GM18907 (cell line): ENCODE results near the gene GNAO1.
"Not testable (repeated sequence)": the region's sequence is repeated elsewhere in the genome, so short reads cannot be mapped to it uniquely, and the experiment has no call there.

ENCODE experiments used
- ATAC-seq: cut with Tn5 transposase; IDR thresholded peaks from one replicate; pipeline ENCODE4 v1.9.1; 2021; ENCODE audit warnings: mild to moderate bottlenecking, moderate library complexity; ENCODE audit not compliant: unreplicated experiment

The GNAO1 gene

DNA sequence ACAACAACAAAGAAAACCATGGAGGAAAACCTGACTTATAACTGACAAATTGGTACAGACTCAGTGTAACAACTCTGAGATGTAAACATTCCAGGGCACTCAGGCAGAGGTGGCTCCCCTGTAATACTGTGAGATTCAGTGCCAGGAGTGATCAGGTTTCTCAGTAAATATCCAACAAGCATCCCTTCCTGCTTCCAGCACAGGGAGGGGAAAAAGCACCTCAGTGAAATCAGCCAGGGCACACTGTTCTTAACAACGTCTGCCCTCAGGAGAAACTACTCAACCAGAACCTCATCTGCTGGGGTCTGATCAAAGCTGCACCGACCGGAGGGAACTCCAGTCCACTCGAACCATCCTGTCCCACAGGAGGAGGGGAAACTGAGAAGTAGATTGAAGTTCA, 181.7 kb downstream of the GNAO1 start:
- ATAC-seq: no peak

DNA sequence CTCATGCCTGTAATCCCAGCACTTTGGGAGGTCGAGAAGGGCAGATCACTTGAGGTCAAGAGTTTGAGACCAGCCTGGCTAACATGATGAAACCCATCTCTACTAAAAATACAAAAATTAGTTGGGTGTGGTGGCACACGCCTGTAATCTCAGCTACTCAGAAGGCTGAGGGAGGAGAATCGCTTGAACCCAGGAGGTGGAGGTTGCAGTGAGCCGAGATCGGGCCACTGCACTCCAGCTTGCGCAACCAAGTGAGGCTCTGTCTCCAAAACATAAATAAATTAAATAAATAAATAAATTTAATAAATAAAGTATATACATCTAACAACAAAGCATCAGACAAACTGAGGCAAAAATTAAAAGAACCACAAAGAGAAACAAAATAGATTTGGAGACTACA, 184.5 kb downstream of the GNAO1 start:
- not testable (repeated sequence) for ATAC-seq

DNA sequence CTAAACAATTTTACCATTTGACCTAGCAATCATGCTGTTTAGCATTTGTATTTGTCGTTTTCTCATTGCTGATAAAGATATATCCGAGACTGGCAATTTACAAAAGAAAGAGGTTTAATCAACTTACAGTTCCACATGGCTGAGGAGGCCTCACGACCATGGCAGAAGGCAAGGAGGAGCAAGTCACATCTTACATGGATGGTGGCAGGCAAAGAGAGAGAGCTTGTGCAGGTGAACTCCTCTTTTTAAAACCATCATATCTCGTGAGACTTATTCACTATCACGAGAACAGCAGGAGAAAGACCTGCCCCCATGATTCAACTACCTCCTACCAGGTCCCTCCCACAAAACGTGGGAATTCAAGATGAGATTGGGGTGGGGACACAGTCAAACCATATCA, 187.8 kb downstream of the GNAO1 start:
- ATAC-seq: not testable (repeated sequence)

DNA sequence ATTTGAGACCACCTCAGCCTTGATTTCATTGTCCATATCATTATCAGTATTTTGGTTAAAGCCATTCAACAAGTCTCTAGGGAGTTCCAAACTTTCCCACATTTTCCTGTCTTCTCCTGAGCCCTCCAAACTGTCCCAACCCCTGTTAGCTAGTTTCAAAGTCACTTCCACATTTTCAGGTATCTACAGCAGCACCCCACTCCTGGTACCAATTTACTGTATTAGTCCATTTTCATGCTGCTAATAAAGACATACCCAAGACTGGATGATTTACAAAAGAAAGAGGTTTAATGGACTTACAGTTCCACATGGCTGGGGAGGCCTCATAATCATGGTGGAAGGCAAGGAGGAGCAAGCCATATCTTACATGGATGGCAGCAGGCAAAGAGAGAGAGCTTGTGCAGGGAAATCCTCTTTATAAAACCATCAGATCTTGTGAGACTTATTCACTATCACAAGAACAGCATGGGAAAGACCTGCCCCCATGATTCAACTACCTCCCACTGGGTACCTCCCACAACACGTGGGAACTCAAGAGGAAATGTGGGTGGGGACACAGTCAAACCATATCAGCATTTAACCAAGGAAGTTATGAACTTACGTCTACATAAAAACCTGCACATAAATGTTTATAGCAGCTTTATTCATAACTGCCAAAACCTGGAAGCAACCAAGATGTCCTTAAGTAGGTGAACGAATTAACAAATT, 189.6 kb downstream of the GNAO1 start:
- ATAC-seq: not testable (repeated sequence)

DNA sequence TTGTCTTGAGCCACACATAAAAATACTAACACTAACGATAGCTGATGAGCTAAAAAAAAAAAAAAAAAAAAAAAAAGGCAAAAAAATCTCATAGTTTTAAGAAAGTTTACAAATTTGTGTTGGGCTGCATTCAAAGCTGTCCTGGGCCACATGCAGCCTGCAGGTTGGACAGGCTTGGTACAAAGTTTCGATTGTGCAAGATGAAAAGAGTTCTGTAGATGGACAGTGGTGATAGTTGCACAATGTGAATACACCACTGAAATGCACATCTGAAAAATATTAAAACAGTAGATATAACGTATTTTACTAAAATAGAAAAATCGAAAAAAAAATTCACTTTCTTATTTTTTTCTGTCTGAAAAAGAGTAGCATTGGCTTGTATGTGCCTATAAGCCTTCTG, 191.2 kb downstream of the GNAO1 start:
- no peak for ATAC-seq

DNA sequence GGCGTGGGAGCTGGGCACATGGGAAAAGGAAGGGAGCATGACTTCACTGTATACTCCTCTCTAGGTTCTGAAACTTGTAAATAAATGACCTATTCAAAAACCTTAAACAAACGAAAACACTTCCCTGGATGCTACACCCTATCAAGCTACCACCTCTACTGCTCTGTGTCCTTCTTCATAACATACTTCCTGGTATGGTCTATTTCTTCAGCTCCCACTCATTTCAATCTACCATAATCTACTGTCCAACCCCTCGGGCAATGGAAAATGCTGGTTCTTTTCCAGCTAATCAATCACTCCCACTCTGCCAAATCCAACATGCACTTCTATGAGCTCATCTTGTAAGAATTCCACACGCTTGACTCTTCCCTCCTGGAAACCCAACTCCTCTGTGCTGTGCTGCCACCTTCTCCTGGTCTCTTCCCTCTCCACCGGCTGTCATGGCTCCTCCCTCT, 191.6 kb downstream of the GNAO1 start:
- ATAC-seq: no peak

DNA sequence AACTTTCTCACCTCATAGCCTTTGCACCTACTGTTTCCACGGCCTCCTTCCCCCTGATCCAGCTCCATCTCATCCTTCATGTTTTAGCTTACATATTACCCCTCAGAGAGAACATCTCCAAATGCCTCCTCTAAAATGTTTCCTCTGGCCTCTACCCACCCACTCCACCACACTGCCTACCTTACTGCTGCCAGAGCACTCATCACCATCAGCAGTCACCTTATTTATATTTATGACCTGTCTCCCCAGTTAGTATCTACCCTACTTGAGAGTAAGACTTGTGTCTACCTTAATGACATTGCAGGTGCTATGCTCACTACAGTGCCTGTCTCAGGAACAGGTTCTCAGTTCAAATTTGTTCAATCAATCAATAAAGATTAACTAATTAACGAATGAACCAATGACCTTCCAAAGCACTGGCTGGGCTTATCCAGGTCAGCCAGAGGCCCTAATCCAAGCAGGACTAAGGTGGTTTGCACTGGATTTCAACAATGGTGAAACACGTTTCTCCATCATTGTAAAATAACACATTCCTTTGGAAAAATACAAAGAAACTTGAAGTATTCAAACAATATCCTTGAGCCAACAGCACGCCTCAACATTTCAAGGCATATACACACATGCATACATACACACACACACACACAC, 192.9 kb downstream of the GNAO1 start:
- ATAC-seq: no peak

DNA sequence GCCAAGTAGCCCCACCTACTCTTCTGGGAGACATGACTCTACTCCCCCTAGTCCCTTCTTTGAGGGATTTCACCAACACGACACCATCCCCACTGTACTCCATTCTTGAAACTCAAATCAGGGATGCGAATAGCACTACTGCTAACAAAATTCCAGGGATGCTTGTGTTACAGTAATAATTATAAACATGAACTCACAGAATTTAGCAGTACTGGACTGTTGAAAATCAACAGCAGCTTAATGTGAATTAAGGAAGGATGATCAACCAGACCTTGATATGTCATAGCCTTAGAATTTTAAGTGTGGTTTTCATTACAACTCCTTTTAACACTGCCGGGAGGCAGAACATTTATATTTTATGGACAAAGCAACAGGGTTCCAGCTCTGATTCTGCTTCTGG, 196.1 kb downstream of the GNAO1 start:
- ATAC-seq: no peak

DNA sequence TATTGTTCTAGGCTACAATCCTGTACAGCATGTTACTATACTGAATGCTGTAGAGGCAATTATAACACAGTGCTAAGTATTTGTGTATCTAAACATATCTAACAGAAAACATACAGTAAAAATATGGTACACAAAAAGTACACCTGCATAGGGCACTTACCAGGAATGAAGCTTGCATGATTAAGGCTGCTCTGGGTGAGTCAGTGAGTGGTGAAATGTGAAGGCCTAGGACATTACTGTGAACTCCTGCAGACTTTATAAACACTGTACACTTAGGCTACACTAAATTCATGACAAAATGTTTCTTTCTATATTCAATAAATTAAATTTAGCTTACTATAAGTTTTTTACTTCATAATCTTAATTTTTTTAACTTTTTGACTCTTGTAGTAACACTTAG, 196.9 kb downstream of the GNAO1 start:
- no peak for ATAC-seq

DNA sequence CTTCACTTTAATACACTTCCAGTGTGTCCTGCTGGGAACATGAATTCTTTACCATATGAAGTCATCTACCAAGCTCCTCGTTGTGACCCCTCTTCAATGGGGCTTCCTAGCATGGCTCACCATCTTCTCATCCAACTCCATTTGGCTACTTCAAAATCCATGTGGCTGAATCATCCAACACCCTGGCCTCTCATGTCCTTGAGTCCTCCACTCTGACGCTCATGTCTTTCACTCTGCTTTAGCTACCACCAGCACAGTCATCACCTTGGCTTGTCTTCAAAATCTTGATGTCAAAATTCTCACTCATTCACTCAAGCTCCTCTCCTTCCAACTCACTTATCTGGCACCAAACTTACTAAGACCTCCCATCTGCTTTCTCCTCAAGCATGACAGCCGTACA, 198.3 kb downstream of the GNAO1 start:
- ATAC-seq: no peak

DNA sequence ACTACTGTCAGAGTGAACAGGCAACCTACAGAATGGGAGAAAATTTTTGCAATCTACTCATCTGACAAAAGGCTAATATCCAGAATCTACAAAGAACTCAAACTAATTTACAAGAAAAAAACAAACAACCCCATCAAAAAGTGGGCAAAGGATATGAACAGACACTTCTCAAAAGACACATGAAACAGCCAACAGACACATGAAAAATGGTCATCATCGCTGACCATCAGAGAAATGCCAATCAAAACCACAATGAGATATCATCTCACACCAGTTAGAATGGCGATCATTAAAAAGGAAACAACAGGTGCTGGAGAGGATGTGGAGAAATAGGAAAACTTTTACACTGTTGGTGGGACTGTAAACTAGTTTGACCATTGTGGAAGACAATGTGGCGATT, 205.4 kb downstream of the GNAO1 start:
- ATAC-seq: not testable (repeated sequence)

DNA sequence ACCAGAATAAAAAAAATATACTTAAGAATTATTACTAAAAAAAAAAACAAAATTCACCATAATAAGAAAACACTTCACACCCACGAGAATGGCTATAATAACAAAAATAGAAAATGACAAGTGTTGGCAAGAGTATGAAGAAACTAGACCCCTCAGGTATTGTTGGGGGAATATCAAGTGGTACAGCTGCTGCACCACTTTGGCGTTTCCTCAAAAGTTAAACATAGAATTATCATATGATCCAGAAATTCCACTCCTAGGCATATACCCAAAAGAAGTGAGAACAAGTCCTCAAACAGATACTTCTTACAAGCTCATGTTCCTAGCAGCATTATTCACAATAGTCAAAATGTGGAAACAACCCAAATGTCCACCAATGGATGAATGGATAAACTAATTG, 207.8 kb downstream of the GNAO1 start:
- ATAC-seq: no peak

DNA sequence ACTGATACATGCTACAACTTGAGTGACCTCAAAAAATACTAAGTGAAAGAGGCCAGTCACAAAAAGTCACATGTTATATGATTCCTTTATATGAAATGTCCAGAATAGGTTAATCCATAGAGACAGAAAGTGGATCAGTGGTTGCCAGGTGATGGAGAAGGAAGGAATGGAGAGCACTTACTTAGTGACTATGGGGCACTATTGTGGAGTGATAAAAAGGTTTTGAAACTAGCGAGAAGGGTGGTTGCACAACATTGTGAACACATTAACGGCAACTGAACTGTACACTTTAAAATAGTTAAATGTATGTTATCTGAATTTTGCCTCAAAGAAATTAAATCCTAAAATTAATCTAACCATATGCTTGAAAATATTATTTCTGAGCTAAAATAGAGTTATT, 208.2 kb downstream of the GNAO1 start:
- no peak for ATAC-seq

DNA sequence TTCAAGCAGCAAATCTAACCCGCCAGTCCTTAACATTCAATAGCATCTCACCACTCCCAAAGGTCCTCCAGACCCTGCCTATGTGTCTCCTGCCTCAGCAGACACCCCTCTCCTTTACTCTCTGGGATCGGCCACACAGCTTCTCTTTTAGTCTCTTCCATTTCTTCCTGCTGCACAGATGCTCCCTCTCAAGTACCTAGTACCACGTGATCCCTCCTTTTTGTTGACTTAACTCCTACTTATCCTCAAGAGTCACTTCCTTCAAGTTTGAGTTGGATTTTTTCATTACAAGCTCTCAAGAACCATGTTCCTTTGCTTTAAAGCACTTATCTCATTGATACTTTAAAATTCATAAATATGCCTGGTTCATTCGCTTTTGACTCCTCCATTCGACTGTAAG, 209.2 kb downstream of the GNAO1 start:
- no peak for ATAC-seq

DNA sequence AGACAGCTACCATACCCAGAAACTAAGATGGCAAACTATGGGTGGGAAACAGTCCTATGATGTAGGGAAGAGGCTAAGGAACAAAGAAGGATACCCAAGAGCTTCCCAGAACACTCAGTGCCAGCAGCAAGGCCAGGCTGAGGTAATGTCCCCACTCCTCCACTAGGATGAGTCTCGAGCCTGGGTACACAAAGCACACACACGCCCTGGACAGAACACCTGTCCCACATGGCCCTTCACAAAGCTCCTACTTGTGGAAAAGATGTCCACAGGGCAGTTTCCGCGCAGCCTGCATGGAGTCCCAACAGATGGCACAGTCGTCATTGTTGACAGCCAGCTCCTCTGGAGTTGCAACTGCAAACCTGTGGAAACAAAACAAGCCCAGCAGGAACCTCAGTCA, 210.2 kb downstream of the GNAO1 start:
- peak; percentile 46 for ATAC-seq

DNA sequence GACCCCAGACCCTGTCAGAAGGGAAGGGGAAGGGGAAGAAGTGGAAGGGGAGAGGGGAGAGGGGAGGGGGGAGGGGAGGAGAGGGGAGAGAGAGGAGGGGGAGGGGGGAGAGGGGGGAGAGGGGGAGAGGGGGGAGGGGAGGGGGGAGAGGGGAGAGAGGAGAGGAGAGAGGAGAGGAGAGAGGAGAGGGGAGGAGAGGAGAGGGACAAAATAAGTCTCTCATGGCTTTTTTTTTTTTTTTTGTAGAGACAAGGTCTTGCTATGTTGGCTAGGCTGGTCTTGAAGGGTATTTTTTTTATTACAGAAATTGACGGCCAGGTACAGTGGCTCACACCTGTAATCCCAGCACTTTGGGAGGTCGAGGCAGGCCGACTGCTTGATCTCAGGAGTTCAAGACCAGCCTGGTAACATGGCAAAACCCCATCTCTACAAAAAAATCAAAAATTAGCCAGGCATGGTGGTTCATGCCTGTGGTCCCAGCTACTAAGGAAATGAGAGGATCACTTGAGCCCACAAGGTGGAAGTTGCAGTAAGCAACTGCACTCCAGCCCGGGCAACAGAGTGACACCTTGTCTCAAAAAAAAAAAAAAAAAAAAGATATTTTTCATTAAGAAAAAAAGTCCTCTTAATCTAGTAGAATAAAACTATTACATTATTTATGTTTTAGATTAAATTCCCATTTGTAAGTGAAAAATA, 214.8 kb downstream of the GNAO1 start:
- no peak for ATAC-seq
